SK-N-SH treated with all-trans-retinoic acid at 6 μM for 48 hours (cell line): Measurements from ENCODE around the gene NBAS.

Experiments
- ATAC-seq: fragments of 200-7000 bp; cut with Tn5 transposase; 3 replicates; pipeline ENCODE4 v1.9.1; 2020; ENCODE audit warnings: mild to moderate bottlenecking, moderate library complexity
- ARNTL ChIP-seq: fragments of 450-650 bp; formaldehyde crosslinking; IDR thresholded peaks from 2 replicates; pipeline ENCODE4 v1.5.0; 2020; ENCODE audit warnings: low read depth, mild to moderate bottlenecking, moderate library complexity, borderline replicate concordance
- BACH2 ChIP-seq: fragments of 250-450 bp; sonication (Bioruptor Pico); IDR thresholded peaks from 2 replicates; pipeline ENCODE4 v1.9.0; 2021; ENCODE audit warnings: mild to moderate bottlenecking, borderline replicate concordance
- CSDC2 ChIP-seq: fragments of 250-450 bp; sonication (Bioruptor Pico); IDR thresholded peaks from 2 replicates; pipeline ENCODE4 v1.5.0; 2020; ENCODE audit warnings: mild to moderate bottlenecking, moderate library complexity
- GLIS3 ChIP-seq: fragments of 250-450 bp; sonication (Bioruptor Pico); IDR thresholded peaks from 2 replicates; pipeline ENCODE4 v1.5.0; 2020; ENCODE audit warnings: mild to moderate bottlenecking, moderate library complexity
- ISL1 ChIP-seq: fragments of 250-450 bp; sonication (Bioruptor Pico); IDR thresholded peaks from 2 replicates; pipeline ENCODE4 v2.1.2; 2022; ENCODE audit warnings: mild to moderate bottlenecking, moderate library complexity
- OSR1 ChIP-seq: fragments of 250-450 bp; sonication (Bioruptor Pico); IDR thresholded peaks from 2 replicates; pipeline ENCODE4 v1.8.0; 2022; ENCODE audit warnings: moderate library complexity, mild to moderate bottlenecking, inconsistent platforms
- PPARA ChIP-seq: fragments of 250-450 bp; sonication (Bioruptor Pico); IDR thresholded peaks from 2 replicates; pipeline ENCODE4 v1.5.0; 2020; ENCODE audit warnings: mild to moderate bottlenecking, borderline replicate concordance
- RARB ChIP-seq: fragments of 250-450 bp; sonication (Bioruptor Pico); IDR thresholded peaks from 2 replicates; pipeline ENCODE4 v1.8.0; 2021; ENCODE audit warnings: mild to moderate bottlenecking, moderate library complexity
- SNAI2 ChIP-seq: fragments of 250-450 bp; sonication (Bioruptor Pico); IDR thresholded peaks from 2 replicates; pipeline ENCODE4 v1.5.0; 2020; ENCODE audit warnings: mild to moderate bottlenecking, moderate library complexity
- TCF4 ChIP-seq: fragments of 250-450 bp; sonication (Bioruptor Pico); IDR thresholded peaks from 2 replicates; pipeline ENCODE4 v1.8.0; 2021; ENCODE audit warnings: mild to moderate bottlenecking, moderate library complexity, borderline replicate concordance
- TOX ChIP-seq: fragments of 250-450 bp; sonication (Bioruptor Pico); IDR thresholded peaks from 2 replicates; pipeline ENCODE4 v1.8.0; 2021; ENCODE audit warnings: mild to moderate bottlenecking, moderate library complexity, borderline replicate concordance
- ZC3H10 ChIP-seq: fragments of 250-450 bp; sonication (Bioruptor Pico); IDR thresholded peaks from 2 replicates; pipeline ENCODE4 v1.5.1; 2021; ENCODE audit warnings: mild to moderate bottlenecking, moderate library complexity
- ZFP3 ChIP-seq: fragments of 250-450 bp; sonication (Bioruptor Pico); IDR thresholded peaks from 2 replicates; pipeline ENCODE4 v1.5.0; 2020; ENCODE audit warnings: mild to moderate bottlenecking, moderate library complexity
- ZFP30 ChIP-seq: fragments of 450-650 bp; formaldehyde crosslinking; IDR thresholded peaks from 2 replicates; pipeline ENCODE4 v1.5.0; 2022; ENCODE audit warnings: mild to moderate bottlenecking, moderate library complexity
- ZNF565 ChIP-seq: fragments of 450-650 bp; formaldehyde crosslinking; conservative IDR thresholded peaks from 2 replicates; pipeline ENCODE4 v1.5.0; 2020; ENCODE audit warnings: low read depth, mild to moderate bottlenecking, moderate library complexity
- ZNF8 ChIP-seq: fragments of 450-650 bp; formaldehyde crosslinking; IDR thresholded peaks from 2 replicates; pipeline ENCODE4 v1.5.0; 2020; ENCODE audit warnings: mild to moderate bottlenecking, moderate library complexity
- TF ChIP-seq, protein P1 (sequence below): fragments of 250-450 bp; sonication (Bioruptor Pico); IDR thresholded peaks from 2 replicates; pipeline ENCODE4 v1.8.0; 2020; ENCODE audit warnings: mild to moderate bottlenecking, moderate library complexity, borderline replicate concordance
- TF ChIP-seq, protein P2 (sequence below): fragments of 250-450 bp; sonication (Bioruptor Pico); IDR thresholded peaks from 2 replicates; pipeline ENCODE4 v1.5.0; 2020; ENCODE audit warnings: mild to moderate bottlenecking, moderate library complexity
- TF ChIP-seq, protein P3 (sequence below): fragments of 250-450 bp; sonication (Bioruptor Pico); IDR thresholded peaks from 2 replicates; pipeline ENCODE4 v1.8.0; 2021; ENCODE audit warnings: low read depth, mild to moderate bottlenecking, moderate library complexity, borderline replicate concordance
- TF ChIP-seq, protein P4 (sequence below): fragments of 250-450 bp; sonication (Bioruptor Pico); IDR thresholded peaks from 2 replicates; pipeline ENCODE4 v1.5.1; 2020; ENCODE audit warnings: low read depth, mild to moderate bottlenecking, moderate library complexity

Gene NBAS

DNA sequence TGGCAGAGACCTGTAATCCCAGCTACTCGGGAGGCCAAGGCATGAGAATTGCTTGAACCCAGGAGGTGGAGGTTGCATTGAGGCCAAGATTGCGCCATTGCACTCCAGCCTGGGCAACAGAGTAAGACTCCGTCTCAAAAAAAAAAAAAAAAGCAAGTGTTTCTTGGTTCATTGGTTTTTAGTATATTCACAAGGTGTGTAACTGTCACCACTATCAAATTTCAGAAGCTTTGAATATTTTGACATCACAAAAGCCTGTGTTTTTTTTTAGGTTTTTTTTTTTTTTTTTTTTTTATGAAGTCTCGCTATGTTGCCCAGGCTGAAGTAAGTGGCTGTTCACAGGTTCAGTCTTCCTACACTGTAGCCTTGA, 47.2 kb upstream of the NBAS start:
- no peak for ATAC-seq

DNA sequence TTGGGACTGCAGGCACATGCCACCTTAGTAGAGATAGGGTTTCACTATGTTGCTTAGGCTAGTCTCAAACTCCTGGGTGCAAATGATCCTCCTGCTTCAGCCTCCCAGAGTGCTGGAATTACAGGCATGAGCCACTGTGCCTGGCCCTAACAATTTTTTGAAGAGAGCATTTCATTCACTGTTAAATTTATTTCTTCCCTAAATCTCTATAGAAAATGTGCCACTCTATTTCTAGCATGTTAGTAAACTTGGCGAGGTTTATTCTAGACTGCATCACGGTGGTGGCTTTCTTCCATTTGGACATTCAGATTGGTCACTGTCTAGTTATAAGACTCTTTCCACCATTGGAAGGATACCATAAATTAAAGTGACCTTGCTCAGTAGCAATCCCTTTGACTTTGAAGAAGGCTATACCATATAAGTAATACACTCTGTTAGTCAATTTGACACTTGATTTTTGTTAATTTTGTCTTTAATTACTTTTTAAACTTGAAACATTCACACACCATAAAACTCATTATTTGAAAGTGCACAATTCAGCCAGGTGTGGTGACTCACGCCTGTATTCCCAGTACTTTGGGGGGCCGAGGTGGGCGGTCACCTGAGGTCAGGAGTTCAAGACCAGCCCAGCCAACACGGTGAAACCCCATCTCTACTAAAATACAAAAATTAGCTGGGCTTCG, 46.7 kb upstream of the NBAS start:
- ATAC-seq: no peak
- TF ChIP-seq ARNTL (CRISPR knock-in tag): no peak
- TF ChIP-seq TOX (CRISPR knock-in tag): no peak
- TF ChIP-seq ZC3H10 (CRISPR knock-in tag): no peak
- TF ChIP-seq ZNF8 (CRISPR knock-in tag): no peak
- TF ChIP-seq ZNF565: no peak
- no peak for TF ChIP-seq SNAI2 (CRISPR knock-in tag)
- TF ChIP-seq OSR1 (CRISPR knock-in tag): no peak
- no peak for TF ChIP-seq ISL1 (CRISPR knock-in tag)
- TF ChIP-seq, protein P1, sequence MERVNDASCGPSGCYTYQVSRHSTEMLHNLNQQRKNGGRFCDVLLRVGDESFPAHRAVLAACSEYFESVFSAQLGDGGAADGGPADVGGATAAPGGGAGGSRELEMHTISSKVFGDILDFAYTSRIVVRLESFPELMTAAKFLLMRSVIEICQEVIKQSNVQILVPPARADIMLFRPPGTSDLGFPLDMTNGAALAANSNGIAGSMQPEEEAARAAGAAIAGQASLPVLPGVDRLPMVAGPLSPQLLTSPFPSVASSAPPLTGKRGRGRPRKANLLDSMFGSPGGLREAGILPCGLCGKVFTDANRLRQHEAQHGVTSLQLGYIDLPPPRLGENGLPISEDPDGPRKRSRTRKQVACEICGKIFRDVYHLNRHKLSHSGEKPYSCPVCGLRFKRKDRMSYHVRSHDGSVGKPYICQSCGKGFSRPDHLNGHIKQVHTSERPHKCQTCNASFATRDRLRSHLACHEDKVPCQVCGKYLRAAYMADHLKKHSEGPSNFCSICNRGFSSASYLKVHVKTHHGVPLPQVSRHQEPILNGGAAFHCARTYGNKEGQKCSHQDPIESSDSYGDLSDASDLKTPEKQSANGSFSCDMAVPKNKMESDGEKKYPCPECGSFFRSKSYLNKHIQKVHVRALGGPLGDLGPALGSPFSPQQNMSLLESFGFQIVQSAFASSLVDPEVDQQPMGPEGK (CRISPR knock-in tag): no peak
- no peak for TF ChIP-seq TCF4 (CRISPR knock-in tag)
- TF ChIP-seq, protein P2, sequence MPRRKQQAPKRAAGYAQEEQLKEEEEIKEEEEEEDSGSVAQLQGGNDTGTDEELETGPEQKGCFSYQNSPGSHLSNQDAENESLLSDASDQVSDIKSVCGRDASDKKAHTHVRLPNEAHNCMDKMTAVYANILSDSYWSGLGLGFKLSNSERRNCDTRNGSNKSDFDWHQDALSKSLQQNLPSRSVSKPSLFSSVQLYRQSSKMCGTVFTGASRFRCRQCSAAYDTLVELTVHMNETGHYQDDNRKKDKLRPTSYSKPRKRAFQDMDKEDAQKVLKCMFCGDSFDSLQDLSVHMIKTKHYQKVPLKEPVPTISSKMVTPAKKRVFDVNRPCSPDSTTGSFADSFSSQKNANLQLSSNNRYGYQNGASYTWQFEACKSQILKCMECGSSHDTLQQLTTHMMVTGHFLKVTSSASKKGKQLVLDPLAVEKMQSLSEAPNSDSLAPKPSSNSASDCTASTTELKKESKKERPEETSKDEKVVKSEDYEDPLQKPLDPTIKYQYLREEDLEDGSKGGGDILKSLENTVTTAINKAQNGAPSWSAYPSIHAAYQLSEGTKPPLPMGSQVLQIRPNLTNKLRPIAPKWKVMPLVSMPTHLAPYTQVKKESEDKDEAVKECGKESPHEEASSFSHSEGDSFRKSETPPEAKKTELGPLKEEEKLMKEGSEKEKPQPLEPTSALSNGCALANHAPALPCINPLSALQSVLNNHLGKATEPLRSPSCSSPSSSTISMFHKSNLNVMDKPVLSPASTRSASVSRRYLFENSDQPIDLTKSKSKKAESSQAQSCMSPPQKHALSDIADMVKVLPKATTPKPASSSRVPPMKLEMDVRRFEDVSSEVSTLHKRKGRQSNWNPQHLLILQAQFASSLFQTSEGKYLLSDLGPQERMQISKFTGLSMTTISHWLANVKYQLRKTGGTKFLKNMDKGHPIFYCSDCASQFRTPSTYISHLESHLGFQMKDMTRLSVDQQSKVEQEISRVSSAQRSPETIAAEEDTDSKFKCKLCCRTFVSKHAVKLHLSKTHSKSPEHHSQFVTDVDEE: no peak
- TF ChIP-seq CSDC2 (CRISPR knock-in tag): no peak
- no peak for TF ChIP-seq BACH2 (CRISPR knock-in tag)
- TF ChIP-seq, protein P3, sequence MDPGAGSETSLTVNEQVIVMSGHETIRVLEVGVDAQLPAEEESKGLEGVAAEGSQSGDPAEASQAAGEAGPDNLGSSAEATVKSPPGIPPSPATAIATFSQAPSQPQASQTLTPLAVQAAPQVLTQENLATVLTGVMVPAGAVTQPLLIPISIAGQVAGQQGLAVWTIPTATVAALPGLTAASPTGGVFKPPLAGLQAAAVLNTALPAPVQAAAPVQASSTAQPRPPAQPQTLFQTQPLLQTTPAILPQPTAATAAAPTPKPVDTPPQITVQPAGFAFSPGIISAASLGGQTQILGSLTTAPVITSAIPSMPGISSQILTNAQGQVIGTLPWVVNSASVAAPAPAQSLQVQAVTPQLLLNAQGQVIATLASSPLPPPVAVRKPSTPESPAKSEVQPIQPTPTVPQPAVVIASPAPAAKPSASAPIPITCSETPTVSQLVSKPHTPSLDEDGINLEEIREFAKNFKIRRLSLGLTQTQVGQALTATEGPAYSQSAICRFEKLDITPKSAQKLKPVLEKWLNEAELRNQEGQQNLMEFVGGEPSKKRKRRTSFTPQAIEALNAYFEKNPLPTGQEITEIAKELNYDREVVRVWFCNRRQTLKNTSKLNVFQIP (CRISPR knock-in tag): no peak
- no peak for TF ChIP-seq GLIS3 (CRISPR knock-in tag)
- TF ChIP-seq ZFP30 (CRISPR knock-in tag): no peak
- TF ChIP-seq RARB (CRISPR knock-in tag): no peak
- no peak for TF ChIP-seq ZFP3 (CRISPR knock-in tag)
- TF ChIP-seq, all 23 proteins: peak for 0

More for the DNA sequence above, 47.2 kb upstream of the NBAS start:
- TF ChIP-seq OSR1 (CRISPR knock-in tag) (no peak), ZC3H10 (CRISPR knock-in tag) (no peak), ZFP30 (CRISPR knock-in tag) (no peak), ZNF565 (no peak), GLIS3 (CRISPR knock-in tag) (no peak), ZFP3 (CRISPR knock-in tag) (no peak), ARNTL (CRISPR knock-in tag) (no peak), RARB (CRISPR knock-in tag) (no peak), BACH2 (CRISPR knock-in tag) (no peak), ISL1 (CRISPR knock-in tag) (no peak), PPARA (CRISPR knock-in tag) (no peak)
- TF ChIP-seq, protein P4, sequence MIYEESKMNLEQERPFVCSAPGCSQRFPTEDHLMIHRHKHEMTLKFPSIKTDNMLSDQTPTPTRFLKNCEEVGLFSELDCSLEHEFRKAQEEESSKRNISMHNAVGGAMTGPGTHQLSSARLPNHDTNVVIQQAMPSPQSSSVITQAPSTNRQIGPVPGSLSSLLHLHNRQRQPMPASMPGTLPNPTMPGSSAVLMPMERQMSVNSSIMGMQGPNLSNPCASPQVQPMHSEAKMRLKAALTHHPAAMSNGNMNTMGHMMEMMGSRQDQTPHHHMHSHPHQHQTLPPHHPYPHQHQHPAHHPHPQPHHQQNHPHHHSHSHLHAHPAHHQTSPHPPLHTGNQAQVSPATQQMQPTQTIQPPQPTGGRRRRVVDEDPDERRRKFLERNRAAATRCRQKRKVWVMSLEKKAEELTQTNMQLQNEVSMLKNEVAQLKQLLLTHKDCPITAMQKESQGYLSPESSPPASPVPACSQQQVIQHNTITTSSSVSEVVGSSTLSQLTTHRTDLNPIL (CRISPR knock-in tag): no peak
- TF ChIP-seq, protein P3 (CRISPR knock-in tag): no peak
